ENCODE results near the gene CHIC2. TPM values are rescaled to one million over a fixed set of nuclear protein-coding genes. Genes with fewer than 3 reads are reported as not detected.

Gene CHIC2
- total RNA-seq, 2 donors from 2014 or later, result 6.9 to 18.9 TPM

DNA sequence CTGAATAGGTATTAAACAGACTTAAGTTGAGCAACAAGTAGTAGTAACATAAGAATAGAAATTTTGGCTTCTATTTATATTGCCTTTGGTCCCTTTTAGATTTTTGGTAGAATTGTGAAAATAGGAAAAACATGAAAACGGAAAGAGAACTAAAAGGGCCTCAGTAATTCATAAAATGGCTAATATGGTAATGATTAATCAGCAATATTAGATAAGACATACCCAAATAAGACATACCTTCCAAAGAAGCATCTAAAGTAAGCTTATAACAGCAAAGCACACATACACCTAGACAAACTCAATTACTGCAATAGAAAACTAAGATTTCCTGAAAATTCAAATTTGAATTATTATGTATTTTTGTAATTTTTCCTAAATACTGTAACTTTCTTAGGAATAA, 46.4 kb downstream of the CHIC2 start:
- ATAC-seq, result no peak
- 57 to 74% methylated on average over 1 of the region's 1 CpG for whole genome bisulfite sequencing, 2 donors
- Histone ChIP-seq H3K36me3 (replicated peaks in 1 of 2; ENCODE audit: insufficient read depth in 1 of 2, low read depth in 2 of 2) (no peaks in the 10 kb centered on the region), H3K27ac (no peak overlapping the region), H3K4me1 (peaks cover 6% of the 10 kb centered on the region), H3K9me3 (no peaks in the 10 kb centered on the region), H3K27me3 (no peaks in the 10 kb centered on the region), H3K4me3 (no peak overlapping the region)
- intact Hi-C loops (cut with DNase I), result no loop called here
- no peak for DNase-seq
- TF ChIP-seq, protein P1, sequence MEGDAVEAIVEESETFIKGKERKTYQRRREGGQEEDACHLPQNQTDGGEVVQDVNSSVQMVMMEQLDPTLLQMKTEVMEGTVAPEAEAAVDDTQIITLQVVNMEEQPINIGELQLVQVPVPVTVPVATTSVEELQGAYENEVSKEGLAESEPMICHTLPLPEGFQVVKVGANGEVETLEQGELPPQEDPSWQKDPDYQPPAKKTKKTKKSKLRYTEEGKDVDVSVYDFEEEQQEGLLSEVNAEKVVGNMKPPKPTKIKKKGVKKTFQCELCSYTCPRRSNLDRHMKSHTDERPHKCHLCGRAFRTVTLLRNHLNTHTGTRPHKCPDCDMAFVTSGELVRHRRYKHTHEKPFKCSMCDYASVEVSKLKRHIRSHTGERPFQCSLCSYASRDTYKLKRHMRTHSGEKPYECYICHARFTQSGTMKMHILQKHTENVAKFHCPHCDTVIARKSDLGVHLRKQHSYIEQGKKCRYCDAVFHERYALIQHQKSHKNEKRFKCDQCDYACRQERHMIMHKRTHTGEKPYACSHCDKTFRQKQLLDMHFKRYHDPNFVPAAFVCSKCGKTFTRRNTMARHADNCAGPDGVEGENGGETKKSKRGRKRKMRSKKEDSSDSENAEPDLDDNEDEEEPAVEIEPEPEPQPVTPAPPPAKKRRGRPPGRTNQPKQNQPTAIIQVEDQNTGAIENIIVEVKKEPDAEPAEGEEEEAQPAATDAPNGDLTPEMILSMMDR (IDR thresholded peaks at IDR 0.05), result no peak
- TF ChIP-seq POLR2A (IDR thresholded peaks at IDR 0.05), result no peak

DNA sequence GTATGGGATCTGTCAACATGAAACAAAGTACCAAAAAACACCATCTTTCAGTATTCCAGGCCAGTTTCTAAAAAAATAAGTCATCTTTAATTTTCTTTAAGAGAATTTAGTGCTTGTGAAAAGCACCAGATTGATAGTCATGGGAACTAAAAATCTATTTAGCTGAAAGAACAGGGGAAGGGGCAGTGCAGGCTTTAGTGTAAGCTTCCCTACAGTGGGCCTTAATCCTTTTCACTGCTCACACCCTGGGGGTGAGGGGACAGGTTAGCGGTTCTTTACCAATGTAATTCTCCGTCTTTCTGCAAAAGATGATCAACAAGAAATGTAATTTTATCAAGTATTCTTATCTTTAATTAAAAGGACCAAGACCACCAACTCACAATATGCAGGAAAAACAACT, 47.1 kb downstream of the CHIC2 start:
- TF ChIP-seq, protein P1 (IDR thresholded peaks at IDR 0.05), result no peak
- TF ChIP-seq POLR2A (IDR thresholded peaks at IDR 0.05), result no peak
- intact Hi-C loops (cut with DNase I), result no loop called here
- DNase-seq (no peak), ATAC-seq (no peak)
- no peaks in the 10 kb centered on the region for H3K36me3 ChIP-seq (replicated peaks in 1 of 2; ENCODE audit: insufficient read depth in 1 of 2, low read depth in 2 of 2)
- WGBS, 2 donors, result 90 to 97% methylated on average over 2 of the region's 2 CpGs
- no peaks in the 10 kb centered on the region for H3K9me3 ChIP-seq
- peaks cover 6% of the 10 kb centered on the region for H3K4me1 ChIP-seq
- H3K27me3 ChIP-seq, result no peaks in the 10 kb centered on the region
- H3K27ac ChIP-seq, result no peak overlapping the region
- H3K4me3 ChIP-seq, result no peak overlapping the region

DNA sequence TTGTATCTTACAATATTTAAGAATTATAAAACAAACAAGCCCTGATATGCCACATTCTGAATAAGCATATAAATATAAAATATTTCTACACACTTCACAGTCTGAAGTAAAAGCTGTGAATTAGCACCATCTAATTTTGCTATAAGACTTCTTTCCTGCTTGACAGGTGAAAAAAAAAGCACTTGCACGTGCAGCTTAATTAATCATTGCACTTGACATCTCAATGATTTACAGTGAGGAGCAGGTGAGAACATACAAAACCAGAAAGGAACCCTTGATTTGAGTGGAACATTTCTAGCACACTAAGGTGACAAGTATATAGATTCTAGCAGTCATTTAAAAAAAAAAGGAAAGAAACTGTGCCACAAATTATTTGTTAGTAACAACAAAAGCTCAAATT, 47.9 kb downstream of the CHIC2 start:
- DNase-seq (no peak), ATAC-seq (no peak)
- Histone ChIP-seq H3K27me3 (no peaks in the 10 kb centered on the region), H3K4me3 (no peak overlapping the region), H3K27ac (no peak overlapping the region), H3K4me1 (peaks cover 6% of the 10 kb centered on the region), H3K9me3 (no peaks in the 10 kb centered on the region), H3K36me3 (replicated peaks in 1 of 2; ENCODE audit: insufficient read depth in 1 of 2, low read depth in 2 of 2) (no peaks in the 10 kb centered on the region)
- 3 to 6% methylated on average over 1 of the region's 1 CpG for WGBS, 2 donors
- TF ChIP-seq POLR2A (IDR thresholded peaks at IDR 0.05), result no peak
- TF ChIP-seq, protein P1 (IDR thresholded peaks at IDR 0.05), result no peak
- intact Hi-C loops (cut with DNase I), result no loop called here

DNA sequence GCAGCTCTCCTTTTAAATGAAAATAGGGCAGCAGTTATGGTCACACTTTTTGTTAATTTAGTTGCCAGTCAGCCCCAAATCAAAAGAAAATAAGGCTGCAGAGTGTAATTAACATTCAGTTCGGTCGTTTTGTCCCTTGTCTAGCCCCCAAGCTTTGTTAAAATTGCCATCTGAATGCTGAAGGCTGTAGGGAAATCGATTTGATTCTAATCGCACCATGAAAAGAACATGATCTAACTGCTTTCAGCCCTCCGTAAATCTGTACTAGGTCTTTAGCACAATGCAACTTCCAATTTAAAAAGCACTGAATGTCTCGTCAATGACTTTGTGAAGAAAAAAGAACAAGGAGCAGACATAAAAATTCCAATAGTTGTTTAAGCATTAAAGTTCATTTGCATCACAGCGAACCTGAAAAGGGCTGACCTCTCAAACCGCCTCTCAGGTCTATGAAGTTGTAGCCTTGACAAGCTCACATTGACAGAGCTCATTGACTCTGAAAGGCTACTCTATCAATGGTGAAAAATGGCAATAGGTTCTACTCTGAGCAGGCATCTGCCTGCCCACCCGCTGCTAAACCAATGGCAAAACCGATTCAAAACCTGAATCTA, 48.9 kb downstream of the CHIC2 start:
- ATAC-seq, result no peak
- Histone ChIP-seq H3K36me3 (replicated peaks in 1 of 2; ENCODE audit: insufficient read depth in 1 of 2, low read depth in 2 of 2) (no peaks in the 10 kb centered on the region), H3K9me3 (no peaks in the 10 kb centered on the region), H3K4me1 (peaks cover 11% of the 10 kb centered on the region), H3K4me3 (no peak overlapping the region), H3K27ac (no peak overlapping the region), H3K27me3 (no peaks in the 10 kb centered on the region)
- DNase-seq, result no peak
- TF ChIP-seq, protein P1 (IDR thresholded peaks at IDR 0.05), result no peak
- no peak for TF ChIP-seq POLR2A (IDR thresholded peaks at IDR 0.05)
- intact Hi-C loops (cut with DNase I), result no loop called here
- WGBS, 2 donors, result 80 to 82% methylated on average over 10 of the region's 10 CpGs

DNA sequence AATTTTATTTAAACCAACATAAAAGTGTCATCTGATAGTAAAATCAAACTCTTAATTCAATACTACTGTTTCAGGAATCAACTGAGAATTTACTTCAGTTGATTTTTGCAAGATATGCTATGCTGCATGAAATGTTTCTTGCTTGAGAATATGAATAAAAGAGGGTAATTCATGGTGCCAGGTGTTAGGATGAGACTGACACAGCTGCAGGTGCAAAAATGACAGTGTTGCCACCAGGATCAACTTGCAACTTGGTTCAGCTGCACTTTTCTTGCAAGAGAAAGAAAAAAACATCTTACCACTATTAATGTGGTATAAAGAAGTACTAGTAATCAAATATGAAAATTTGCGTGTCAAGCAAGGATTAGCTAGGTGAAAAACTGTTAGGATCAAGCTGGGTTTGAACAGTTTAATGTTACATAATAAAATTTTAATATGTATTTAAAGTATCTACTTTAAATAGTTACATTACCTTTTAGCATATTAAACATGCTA, 49.7 kb downstream of the CHIC2 start:
- no peak for ATAC-seq
- Histone ChIP-seq H3K9me3 (no peaks in the 10 kb centered on the region), H3K36me3 (replicated peaks in 1 of 2; ENCODE audit: insufficient read depth in 1 of 2, low read depth in 2 of 2) (no peaks in the 10 kb centered on the region), H3K27me3 (no peaks in the 10 kb centered on the region), H3K4me1 (peaks cover 11% of the 10 kb centered on the region), H3K27ac (no peak overlapping the region), H3K4me3 (no peak overlapping the region)
- intact Hi-C loops (cut with DNase I), result no loop called here
- TF ChIP-seq POLR2A (IDR thresholded peaks at IDR 0.05), result no peak
- TF ChIP-seq, protein P1 (IDR thresholded peaks at IDR 0.05), result no peak
- no peak for DNase-seq
- 92 to 94% methylated on average over 1 of the region's 1 CpG for WGBS, 2 donors

All from body of pancreas (tissue), 4 donors.